HG03571 (cell line): Measurements from ENCODE around the gene ATAD3A.
"Not testable (repeated sequence)": the region's sequence is repeated elsewhere in the genome, so short reads cannot be mapped to it uniquely, and the experiment has no call there.

Experiments used
- ATAC-seq: cut with Tn5 transposase; IDR thresholded peaks from one replicate; pipeline ENCODE4 v1.9.1; 2021; ENCODE audit not compliant: unreplicated experiment

The ATAD3A gene

DNA sequence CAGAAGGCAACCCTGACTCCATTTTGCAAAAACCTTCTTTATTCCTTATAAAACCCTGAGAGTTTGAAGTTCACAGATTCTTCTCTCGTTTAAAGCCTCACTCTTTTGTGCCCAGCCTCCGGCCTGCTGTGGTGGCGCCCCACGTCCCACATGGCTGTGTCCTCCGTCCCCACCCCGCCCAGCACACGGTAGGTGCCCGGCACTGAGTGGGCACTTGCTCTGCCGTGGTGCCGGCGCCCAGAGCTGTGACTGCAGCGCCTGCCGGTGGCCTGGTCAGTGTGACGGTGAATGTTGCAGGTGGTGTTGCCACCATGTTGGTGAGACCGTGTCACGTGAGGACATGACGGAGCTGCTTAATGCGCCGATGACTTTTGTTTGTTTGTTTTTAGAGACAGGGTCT, 9.4 kb downstream of the ATAD3A start:
- no peak for ATAC-seq

DNA sequence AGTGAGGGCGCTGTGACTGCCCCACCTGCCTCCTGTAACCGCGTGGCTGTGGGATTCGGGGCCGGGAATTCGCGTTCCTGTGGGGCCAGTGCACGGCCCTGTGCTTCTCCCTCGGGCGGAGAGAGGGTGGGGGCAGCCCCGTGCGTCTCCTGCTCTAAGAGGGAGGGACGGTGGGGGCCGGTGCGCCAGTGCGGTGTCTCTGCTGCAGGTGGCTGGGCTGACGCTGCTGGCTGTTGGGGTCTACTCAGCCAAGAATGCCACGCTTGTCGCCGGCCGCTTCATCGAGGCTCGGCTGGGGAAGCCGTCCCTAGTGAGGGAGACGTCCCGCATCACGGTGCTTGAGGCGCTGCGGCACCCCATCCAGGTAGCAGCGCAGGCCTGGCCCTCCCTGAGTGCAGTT, 10.6 kb downstream of the ATAD3A start:
- not testable (repeated sequence) for ATAC-seq

GRCh38 chr1:1523226-1523625, 11.3 kb downstream of the ATAD3A start:
- not testable (repeated sequence) for ATAC-seq

- ATAC-seq, result not testable (repeated sequence)
These were observed 11.7 kb downstream of the ATAD3A start for GRCh38 chr1:1523651-1524050.

GRCh38 chr1:1524750-1525383, 12.9 kb downstream of the ATAD3A start:
- not testable (repeated sequence) for ATAC-seq

GRCh38 chr1:1526476-1526875, 14.5 kb downstream of the ATAD3A start:
- ATAC-seq, result not testable (repeated sequence)

GRCh38 chr1:1527092-1527816, 15.3 kb downstream of the ATAD3A start:
- ATAC-seq, result no peak

GRCh38 chr1:1528301-1529267, 16.6 kb downstream of the ATAD3A start:
- no peak for ATAC-seq

DNA sequence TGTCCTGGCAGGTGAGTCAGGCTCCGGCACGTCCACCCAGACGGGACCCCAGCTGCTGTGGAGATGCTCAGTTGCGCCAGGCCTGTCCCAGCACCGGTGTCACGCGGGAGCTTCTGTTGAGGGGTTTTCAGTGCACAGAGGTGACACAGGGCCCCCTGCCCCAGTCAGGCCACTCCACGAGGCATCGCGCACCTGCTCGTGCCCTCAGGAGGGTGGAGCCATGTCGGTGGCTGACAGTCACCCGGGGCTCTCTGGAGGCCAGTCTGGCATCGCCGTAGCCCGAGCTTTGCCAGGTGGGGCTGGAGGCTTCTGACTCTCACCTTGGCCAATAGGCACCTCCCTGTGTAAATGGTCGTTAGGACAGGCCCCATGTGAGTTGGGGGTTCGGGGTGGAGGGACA, 17.4 kb downstream of the ATAD3A start:
- ATAC-seq, result no peak

- no peak for ATAC-seq
These were observed 18.0 kb downstream of the ATAD3A start for GRCh38 chr1:1529936-1530335.

GRCh38 chr1:1531947-1532346, 20.0 kb downstream of the ATAD3A start:
- ATAC-seq, result no peak

- ATAC-seq, result not testable (repeated sequence)
These were observed 21.4 kb downstream of the ATAD3A start for GRCh38 chr1:1533176-1533893.

DNA sequence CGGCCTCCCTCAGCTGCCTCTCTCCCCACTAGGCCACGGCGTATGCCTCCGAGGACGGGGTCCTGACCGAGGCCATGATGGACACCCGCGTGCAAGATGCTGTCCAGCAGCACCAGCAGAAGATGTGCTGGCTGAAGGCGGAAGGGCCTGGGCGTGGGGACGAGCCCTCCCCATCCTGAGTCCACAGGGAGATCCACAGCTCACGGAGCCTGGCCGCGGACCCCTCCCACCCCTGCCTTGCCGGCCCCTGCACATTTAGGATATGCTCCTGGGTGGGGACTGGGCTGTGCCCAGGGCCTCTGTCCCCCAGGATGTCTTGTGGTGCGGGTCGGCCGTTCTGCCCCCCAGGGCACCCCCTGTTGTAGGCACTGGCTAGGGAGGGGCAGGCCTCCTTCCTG, 21.9 kb downstream of the ATAD3A start:
- ATAC-seq, result not testable (repeated sequence)

DNA sequence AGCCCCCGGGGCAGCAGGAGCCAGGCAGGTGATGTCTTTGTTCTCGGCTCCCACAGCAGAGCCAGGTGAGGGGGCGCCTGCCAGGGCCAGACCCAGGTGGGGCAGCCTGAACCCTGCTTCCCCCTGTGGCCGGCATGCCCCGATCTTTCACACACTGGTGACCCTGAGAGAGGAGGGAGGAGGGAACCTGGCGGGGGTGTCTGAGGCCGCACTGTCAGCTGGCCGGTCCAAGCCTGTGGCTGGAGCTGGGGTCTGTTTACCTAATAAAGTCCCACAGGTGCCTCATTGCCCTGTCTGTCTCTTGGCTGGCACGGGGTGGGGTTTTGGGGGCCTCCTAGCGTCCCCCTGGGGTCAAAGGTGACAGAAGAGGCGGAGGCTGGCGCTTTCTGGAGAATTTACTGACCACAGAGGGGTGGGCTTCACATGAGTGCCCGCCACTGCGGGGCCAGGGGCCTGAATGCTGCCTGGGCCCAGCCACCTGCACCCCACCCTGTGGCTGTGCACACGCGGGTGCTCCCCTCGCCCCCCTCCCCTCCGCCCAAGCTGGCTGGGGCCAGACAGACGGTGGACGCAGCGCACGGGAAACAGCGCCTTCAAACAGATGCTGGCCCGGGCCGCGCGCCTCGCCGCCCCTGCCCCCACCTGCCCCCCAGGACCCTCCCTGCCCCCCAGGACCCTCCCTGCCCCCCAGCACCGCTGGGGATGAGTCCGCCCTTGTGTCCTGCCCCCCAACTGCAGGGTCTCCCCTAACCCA, 22.6 kb downstream of the ATAD3A start:
- ATAC-seq, result no peak

GRCh38 chr1:1535201-1536018, 23.4 kb downstream of the ATAD3A start:
- no peak for ATAC-seq

GRCh38 chr1:1536019-1536937, 24.3 kb downstream of the ATAD3A start:
- ATAC-seq, result no peak

DNA sequence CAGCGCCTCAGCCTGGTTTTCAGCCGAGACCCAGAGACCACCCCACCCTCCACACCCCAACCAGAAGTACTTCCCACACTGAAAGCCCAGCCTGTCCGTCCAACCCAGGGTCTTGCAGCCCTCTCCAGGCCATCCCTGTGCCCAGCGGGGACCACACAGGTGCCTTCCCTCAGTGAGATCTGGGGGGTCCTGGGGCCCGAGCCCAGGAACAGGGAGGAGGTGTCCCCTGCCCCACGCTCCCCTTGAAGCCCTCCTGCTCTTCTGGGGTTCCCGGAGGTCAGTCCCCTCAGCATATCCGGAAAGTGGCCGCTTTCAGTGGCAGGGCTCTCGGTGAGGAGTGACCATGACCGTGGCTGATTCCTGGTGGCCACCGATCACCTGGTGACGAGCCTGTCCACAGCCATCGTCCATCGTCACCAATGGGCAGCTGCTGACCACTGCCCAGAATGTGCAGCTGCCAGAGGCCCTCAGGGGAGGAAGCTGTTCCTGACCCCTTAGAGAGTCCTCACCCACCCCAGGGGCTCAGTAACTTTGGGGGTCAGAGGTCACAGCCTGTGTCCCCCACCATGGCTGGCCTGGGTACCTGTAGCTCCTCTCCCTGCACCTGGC, 25.1 kb downstream of the ATAD3A start:
- ATAC-seq, result no peak
